ENCODE results near the gene VPS33B.

VPS33B gene

GRCh38 chr15:90974216-90974615 lies 48.2 kb downstream of the VPS33B start:
- no peak for TF ChIP-seq CTCF (conservative IDR thresholded peaks at IDR 0.05)
- no peak overlapping the region for H3K27ac ChIP-seq

- no peak for TF ChIP-seq CTCF (conservative IDR thresholded peaks at IDR 0.05)
- H3K27ac ChIP-seq = no peak overlapping the region
Observed at GRCh38 chr15:90972133-90972532, 50.3 kb downstream of the VPS33B start.

- no peak overlapping the region for H3K27ac ChIP-seq
- no peak for TF ChIP-seq CTCF (conservative IDR thresholded peaks at IDR 0.05)
Observed at GRCh38 chr15:90970274-90970673, 52.1 kb downstream of the VPS33B start.

- H3K27ac ChIP-seq = no peak overlapping the region
- TF ChIP-seq CTCF (conservative IDR thresholded peaks at IDR 0.05) = no peak
Observed at GRCh38 chr15:90968434-90968833, 54.0 kb downstream of the VPS33B start.

GRCh38 chr15:90967206-90967605 lies 55.2 kb downstream of the VPS33B start:
- no peak overlapping the region for H3K27ac ChIP-seq
- TF ChIP-seq CTCF (conservative IDR thresholded peaks at IDR 0.05) = no peak

- no peak overlapping the region for H3K27ac ChIP-seq
- no peak for TF ChIP-seq CTCF (conservative IDR thresholded peaks at IDR 0.05)
Observed at GRCh38 chr15:90966262-90966661, 56.1 kb downstream of the VPS33B start.

- no peak for TF ChIP-seq CTCF (conservative IDR thresholded peaks at IDR 0.05)
- H3K27ac ChIP-seq = 0 out of 2 replicates have a peak overlapping the region, but pooled peaks have one; percentile 56
Observed at GRCh38 chr15:90962021-90962420, 60.4 kb downstream of the VPS33B start.
